ENCODE measurements around the gene APOBEC3F.

DNA sequence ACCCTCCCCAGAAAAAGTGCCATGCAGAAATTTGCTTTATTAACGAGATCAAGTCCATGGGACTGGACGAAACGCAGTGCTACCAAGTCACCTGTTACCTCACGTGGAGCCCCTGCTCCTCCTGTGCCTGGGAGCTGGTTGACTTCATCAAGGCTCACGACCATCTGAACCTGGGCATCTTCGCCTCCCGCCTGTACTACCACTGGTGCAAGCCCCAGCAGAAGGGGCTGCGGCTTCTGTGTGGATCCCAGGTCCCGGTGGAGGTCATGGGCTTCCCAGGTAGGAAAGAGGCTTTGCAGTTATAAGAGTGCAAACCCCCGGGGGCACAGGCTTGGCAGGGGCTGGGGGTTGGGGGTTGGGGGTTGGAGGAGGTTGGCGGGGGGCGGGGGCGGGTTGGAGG lies 60.6 kb downstream of the APOBEC3F start:
- TF ChIP-seq POLR2A (IDR thresholded peaks at IDR 0.05) (no peak), CTCF (IDR thresholded peaks at IDR 0.05) (no peak)
